Lung (tissue), 12 donors: Measurements from ENCODE around the gene RAB12. TPM values are rescaled to one million over a fixed set of nuclear protein-coding genes. Genes with fewer than 3 reads are reported as not detected.

Experiments
- ATAC-seq: fragments of 200-7000 bp; cut with Tn5 transposase; one replicate; pipeline ENCODE4 v1.9.1; 2020; ENCODE audit warnings: moderate number of reproducible peaks; ENCODE audit not compliant: insufficient read depth, low FRiP score
- DNase-seq, 3 donors: peaks; one replicate each; pipeline ENCODE4 v3.0.0-alpha.2; 2013 to 2017
- H3K27ac ChIP-seq, 2 donors: one replicate each; pipeline ENCODE4 v1.5.1; 2013; ENCODE audit warnings: mild to moderate bottlenecking in 2 of 2, moderate library complexity in 2 of 2, control low read depth in 1 of 2, inconsistent platforms in 1 of 2, low read depth in 1 of 2, low read length in 1 of 2
- H3K27me3 ChIP-seq, 3 donors: one replicate each; pipeline ENCODE4 v1.5.1; 2013; ENCODE audit warnings: low read length in 2 of 3; ENCODE audit not compliant: control insufficient read depth in 3 of 3, insufficient read depth in 3 of 3
- H3K36me3 ChIP-seq, 4 donors: one replicate each; pipeline ENCODE4 v1.5.1; 2013; ENCODE audit warnings: low read length in 4 of 4, mild to moderate bottlenecking in 1 of 4, moderate library complexity in 1 of 4; ENCODE audit not compliant: control insufficient read depth in 4 of 4, insufficient read depth in 4 of 4
- H3K4me1 ChIP-seq, 5 donors: one replicate each; pipeline ENCODE4 v1.5.1; 2013; ENCODE audit warnings: low read length in 5 of 5, mild to moderate bottlenecking in 2 of 5, moderate library complexity in 1 of 5; ENCODE audit not compliant: control insufficient read depth in 5 of 5, insufficient read depth in 5 of 5
- H3K4me3 ChIP-seq: one replicate; pipeline ENCODE4 v1.5.1; 2013; ENCODE audit warnings: mild to moderate bottlenecking, control low read depth, moderate library complexity
- H3K9ac ChIP-seq, 2 donors: one replicate each; pipeline ENCODE4 v1.5.1; 2013; ENCODE audit warnings: low read length in 2 of 2, control low read depth in 1 of 2; ENCODE audit not compliant: insufficient read depth in 1 of 2
- H3K9me3 ChIP-seq, 4 donors: one replicate each; pipeline ENCODE4 v1.5.1; 2013; ENCODE audit warnings: low read length in 3 of 4, mild to moderate bottlenecking in 1 of 4, moderate library complexity in 1 of 4; ENCODE audit not compliant: control insufficient read depth in 4 of 4, insufficient read depth in 3 of 4
- WGBS, 2 donors: extraction: QIAGEN DNeasy Blood & Tissue Kit; methylation state at CpG; one replicate each; pipeline ENCODE4 v1.1.7; 2013; 5-methylcytosine and 5-hydroxymethylcytosine counted together
- polyA plus RNA-seq, 2 donors: library from polyadenylated mRNA; stranded (reverse); fragments of 200-250 nt; gene quantifications; one replicate each; pipeline ENCODE4 v1.2.1, GENCODE V29; 2013
- total RNA-seq, 2 donors: library from RNA; depleted of rRNA in 1 of 2; stranded (reverse); fragments of >200 nt in 1 of 2; gene quantifications; one replicate each; pipeline ENCODE4 v1.2.1, GENCODE V29; 2014 to 2021
- TF ChIP-seq, protein P1 (sequence below): IDR thresholded peaks from 2 replicates; pipeline ENCODE4 v1.5.1; 2012; ENCODE audit warnings: mild to moderate bottlenecking; ENCODE audit errors: control extremely low read depth, extremely low read depth
- donor health status: control.
- donor health status: control.
- donor health status: Bipolar disorder and iron deficiency.
- donor health status: healthy.
- donor health status: DM: yes; HTN: yes; CAD: no.

Gene RAB12
- total and polyA plus RNA-seq, 4 donors: 26.7 to 74.5 (median 39.2) TPM

DNA sequence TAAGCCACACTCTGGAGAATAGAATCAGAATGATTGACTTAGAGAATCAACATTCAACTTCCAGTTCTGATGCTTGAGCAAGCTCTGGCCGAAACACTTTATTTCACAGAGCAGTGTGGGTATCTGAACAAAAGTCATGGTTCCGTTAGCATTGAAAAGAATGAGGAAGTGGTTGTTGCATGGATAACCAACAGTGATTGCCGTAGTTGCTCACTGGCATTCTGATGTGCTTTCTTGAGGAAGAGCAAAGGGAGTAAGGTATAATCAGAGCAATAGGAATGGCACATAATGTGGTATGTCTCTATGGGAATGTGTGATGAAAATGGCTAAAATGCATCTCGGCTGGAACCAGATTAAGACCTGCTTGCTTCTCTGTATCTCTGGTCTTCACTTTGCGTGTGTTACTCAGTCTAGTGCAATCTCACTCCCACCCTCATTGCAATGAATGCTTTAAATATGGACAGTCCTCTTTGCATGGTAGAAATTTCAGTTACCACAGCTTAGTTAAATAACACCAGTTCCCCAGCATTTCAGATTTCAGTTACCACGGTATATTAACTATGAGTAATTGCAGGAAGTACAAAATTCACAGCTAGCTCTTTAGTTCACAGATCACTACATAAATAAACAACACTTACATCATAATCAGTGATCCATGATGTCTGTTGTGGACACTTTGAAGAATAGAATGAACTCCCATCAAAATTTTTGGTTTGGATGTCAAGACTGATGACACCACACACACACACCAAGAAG, 7.8 kb upstream of the RAB12 start:
- TF ChIP-seq, protein P1, sequence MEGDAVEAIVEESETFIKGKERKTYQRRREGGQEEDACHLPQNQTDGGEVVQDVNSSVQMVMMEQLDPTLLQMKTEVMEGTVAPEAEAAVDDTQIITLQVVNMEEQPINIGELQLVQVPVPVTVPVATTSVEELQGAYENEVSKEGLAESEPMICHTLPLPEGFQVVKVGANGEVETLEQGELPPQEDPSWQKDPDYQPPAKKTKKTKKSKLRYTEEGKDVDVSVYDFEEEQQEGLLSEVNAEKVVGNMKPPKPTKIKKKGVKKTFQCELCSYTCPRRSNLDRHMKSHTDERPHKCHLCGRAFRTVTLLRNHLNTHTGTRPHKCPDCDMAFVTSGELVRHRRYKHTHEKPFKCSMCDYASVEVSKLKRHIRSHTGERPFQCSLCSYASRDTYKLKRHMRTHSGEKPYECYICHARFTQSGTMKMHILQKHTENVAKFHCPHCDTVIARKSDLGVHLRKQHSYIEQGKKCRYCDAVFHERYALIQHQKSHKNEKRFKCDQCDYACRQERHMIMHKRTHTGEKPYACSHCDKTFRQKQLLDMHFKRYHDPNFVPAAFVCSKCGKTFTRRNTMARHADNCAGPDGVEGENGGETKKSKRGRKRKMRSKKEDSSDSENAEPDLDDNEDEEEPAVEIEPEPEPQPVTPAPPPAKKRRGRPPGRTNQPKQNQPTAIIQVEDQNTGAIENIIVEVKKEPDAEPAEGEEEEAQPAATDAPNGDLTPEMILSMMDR: no peak
- Histone ChIP-seq H3K36me3 (no peaks in the 10 kb centered on the region), H3K9me3 (no peaks in the 10 kb centered on the region), H3K9ac (no peak overlapping the region), H3K4me3 (no peak overlapping the region), H3K4me1 (peaks cover 0 to 4% (median 0%) of the 10 kb centered on the region in 5 donors), H3K27ac (no peak overlapping the region), H3K27me3 (no peaks in the 10 kb centered on the region)
- 48 to 65% methylated on average over 6 of the region's 6 CpGs for WGBS, 2 donors
- peak; percentile 53 for ATAC-seq
- DNase-seq: no peak

DNA sequence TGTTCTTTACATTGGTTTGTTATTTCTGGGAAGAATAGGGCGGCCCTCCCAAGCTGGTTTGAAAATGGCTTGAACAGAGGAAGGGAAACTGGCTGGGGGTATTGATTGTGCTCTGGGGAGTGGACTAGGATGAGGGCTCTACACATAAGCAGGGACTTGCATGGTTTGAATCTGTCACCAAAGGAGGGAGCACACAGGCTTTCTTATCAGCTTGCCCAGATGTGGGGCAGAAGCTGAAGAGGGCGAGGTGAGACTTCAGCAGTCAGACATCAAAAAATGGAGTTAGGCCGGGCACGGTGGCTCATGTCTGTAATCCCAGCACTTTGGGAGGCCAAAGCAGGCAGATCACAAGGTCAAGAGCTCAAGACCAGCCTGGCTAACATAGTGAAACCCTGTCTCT, 7.2 kb upstream of the RAB12 start:
- no peak for DNase-seq
- WGBS, 2 donors: 83 to 85% methylated on average over 4 of the region's 4 CpGs
- no peak for ATAC-seq

DNA sequence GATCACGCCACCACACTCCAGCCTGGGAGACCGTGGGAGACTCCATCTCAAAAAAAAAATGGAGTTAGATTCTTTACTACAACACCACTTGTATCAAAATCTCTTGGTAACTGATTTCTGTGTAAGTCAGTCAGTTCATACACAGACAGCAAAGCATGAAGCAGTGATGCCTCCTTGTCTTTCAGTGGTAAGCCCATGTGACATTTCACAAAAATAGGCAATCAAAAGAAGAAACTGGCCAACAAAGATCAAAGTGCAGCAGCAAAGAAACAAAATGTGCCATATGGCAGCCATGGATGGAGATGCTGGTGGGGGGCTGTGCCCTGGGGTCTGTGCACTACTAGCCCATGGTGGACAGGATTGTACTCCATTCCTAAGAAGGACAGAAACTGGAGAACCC, 6.7 kb upstream of the RAB12 start:
- TF ChIP-seq, protein P1: no peak
- no peak for ATAC-seq
- H3K9ac ChIP-seq: no peak overlapping the region
- H3K4me3 ChIP-seq: no peak overlapping the region
- H3K4me1 ChIP-seq: peaks cover 0 to 4% (median 0%) of the 10 kb centered on the region in 5 donors
- no peak overlapping the region for H3K27ac ChIP-seq
- no peak for DNase-seq
- no peaks in the 10 kb centered on the region for H3K36me3 ChIP-seq
- no peaks in the 10 kb centered on the region for H3K27me3 ChIP-seq
- no peaks in the 10 kb centered on the region for H3K9me3 ChIP-seq
- WGBS, 2 donors: 91 to 100% methylated on average over 2 of the region's 2 CpGs

More for the DNA sequence above, 7.2 kb upstream of the RAB12 start:
- TF ChIP-seq, protein P1: no peak
- no peaks in the 10 kb centered on the region for H3K36me3 ChIP-seq
- no peaks in the 10 kb centered on the region for H3K9me3 ChIP-seq
- H3K4me3 ChIP-seq: no peak overlapping the region
- H3K9ac ChIP-seq: no peak overlapping the region
- peaks cover 0 to 4% (median 0%) of the 10 kb centered on the region in 5 donors for H3K4me1 ChIP-seq
- H3K27me3 ChIP-seq: no peaks in the 10 kb centered on the region
- no peak overlapping the region for H3K27ac ChIP-seq
